NCI-H146 (cell line): ENCODE data around the gene BAIAP2L2.
"Not testable (repeated sequence)": the region's sequence is repeated elsewhere in the genome, so short reads cannot be mapped to it uniquely, and the experiment has no call there.

Experiments used
- DNase-seq: peaks from one replicate; lab custom pipeline; 2025; lab: John Stamatoyannopoulos, UW

The BAIAP2L2 gene

DNA sequence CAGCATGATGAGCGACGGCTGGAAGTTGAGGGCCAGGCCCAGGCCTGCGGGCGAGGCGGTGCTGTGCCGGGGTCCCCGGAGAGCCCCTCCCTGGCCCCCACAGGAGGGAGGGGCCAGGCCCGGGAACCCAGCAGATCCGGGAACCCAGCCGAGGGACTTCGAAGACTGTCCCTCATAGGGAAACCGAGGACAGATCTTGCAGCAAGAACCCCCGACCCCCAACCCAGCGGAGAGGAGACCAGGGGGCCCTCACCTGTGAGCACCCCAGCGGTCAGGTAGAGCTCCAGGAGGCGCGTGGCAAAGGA lies 28.9 kb downstream of the BAIAP2L2 start:
- DNase-seq = no peak

DNA sequence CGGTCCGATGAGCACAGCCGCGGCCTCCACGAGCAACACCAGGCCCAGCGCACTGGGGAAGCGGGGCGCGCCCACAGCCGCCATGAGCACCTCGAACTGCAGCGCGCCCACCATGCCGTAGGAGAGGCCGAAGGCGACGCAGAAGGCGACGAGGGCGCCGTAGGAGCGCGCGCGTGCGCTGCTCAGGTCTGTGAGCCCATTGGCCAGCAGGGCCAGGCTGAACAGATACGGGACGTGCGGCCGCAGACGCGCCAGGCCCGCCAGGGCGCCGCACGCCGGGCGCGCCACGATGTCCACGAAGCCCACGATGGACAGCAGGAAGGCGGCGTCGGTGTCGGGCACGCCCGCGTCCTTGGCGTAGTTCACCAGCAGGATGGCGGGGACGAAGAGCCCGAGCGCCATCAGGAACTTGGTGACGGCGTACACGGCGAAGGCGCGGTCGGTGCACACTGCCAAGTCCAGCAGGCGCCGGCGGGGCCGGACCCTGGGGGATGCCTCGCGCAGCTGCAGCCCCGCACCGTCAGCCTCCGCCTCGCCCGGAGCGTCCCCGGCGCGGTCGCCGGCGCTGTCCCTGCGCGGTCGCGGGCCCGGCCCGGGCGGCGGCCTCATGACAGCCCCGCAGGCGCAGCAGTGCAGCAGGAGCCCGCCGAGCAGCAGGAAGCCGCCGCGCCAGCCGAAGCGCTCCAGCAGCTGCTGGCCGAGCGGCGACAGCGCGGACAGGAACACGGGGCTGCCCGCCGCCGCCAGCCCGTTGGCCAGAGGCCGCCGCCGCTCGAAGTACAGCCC lies 29.4 kb downstream of the BAIAP2L2 start:
- DNase-seq = peak; percentile 48

DNA sequence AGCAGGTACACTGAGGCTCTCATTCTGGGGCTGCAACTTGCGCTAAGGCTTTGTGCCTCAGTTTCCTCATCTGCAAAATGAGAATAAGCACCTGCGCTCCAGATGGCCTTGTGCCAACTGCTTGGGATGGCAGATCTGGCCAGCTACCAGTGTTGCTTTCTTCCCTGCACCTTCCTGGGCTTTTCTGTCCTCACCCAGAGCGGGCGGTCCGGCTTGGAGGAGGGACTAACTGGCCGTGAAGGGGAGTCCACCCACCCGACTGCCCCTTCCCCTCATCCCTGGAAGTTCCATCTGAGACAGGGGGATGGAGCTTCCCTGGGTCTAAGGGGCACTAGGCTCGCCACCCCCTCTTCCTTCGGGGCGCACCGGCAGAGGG lies 30.0 kb downstream of the BAIAP2L2 start:
- DNase-seq = no peak

DNA sequence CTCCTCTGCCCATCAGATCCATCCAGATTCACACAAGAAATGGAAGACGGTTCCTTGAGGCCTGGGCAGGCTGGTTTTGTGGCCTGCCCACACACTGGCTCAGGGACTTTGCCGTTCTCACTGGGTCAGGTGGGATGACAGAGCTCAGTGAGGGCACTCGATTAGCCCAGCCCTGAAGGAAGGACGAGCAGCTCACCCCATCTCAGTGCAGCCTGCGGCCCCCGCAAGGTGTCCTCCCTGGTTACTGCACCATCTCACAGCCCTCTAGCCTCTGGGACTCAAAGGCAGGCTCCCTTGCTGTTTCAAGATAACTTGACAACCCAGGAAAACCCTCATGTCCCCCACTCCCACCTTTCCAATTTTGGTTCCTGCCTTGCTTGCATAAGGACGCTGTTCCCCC lies 30.7 kb downstream of the BAIAP2L2 start:
- DNase-seq = no peak

DNA sequence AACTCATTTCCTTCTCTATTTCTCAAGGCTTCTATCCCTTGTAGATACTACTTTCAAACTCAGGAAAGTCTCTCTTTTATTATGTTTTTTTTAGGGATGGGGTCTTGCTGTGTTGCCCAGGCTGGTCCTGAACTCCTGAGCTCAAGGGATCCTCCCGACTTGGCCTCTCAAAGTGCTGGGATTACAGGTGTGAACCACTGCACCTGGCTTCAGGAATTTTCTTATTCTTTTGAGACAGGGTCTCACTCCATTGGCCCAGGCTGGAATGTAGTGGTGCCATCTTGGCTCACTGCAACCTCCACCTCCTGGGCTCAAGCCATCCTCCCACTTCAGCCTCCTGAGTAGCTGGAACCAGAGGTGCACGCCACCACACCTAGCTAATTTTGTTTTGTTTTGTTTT lies 31.3 kb downstream of the BAIAP2L2 start:
- not testable (repeated sequence) for DNase-seq

DNA sequence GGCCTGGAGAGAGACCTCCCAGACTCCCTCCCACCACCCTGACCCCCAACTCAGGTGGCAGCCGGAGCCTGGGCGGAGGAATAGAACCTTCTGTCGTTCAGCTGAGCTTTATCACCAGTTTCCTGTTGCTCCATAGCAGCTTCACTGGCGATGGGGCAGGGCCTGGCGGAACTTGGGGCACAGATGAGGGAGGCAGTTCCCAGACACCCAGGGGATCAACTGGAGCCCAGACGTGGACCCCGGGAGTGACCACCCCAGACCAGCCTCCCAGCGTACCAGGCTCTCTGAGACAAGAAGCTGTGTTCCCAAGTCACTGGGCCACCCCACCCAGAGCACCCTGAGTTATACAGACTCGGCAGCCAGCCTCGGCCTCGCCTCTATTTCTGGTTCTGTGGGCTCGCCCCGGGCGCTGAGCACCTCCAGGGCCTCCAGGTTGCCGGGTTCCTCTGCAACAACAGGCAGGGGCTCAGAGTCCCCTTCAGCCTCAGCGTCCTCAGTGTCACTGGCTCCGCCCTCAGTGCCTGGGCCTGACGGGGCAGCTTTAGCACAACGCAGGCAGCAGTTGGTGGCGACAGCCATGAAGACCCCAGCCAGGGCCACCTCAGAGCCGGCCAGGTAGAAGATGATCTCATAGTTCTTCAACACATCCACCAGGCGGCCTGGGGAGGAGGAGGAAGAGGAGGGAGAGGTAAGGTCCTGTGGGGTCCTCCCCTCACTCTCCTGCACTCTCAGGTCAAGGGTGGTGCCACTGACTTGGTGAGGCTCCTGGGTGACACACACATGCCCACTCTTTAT lies 32.2 kb downstream of the BAIAP2L2 start:
- DNase-seq = no peak

DNA sequence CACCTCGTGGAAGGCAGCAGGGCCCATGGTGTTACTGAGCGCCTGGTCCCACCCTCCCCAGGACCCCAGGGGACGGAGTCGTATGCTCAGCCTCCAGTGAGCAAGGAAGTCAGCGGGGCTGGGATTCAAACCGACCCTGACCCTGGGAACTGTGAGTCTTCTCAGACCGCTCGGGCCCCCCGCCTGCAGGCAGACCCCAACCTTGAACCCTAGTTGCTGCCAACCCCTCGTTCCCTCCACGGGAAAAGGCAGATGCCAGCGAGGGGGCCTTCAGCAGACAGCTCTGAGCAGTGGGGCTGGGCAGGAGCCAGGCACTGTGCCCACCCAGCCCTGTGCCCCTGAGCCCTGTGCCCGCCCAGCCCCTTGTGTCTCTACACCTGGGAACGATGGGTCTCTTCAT lies 32.9 kb downstream of the BAIAP2L2 start:
- no peak for DNase-seq

DNA sequence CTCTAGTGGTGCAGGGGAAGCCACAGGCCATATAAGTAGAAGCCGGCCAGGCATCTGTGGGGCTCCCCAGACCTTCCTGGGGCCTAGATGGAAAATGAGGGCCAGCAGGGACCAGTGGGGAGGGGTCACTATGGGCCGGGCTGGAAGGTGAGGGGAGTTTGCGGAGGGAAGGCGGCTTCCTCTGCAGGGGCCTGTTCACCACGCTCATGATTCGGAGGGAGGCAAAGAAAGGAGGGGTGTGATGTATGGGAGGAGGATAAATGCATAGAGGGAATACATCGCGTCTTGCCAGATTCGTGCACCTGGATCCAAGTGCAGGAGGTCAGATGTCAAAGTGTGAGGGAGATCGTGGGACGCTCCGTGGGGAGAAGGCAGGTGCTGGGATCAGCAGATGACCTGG lies 33.4 kb downstream of the BAIAP2L2 start:
- no peak for DNase-seq

DNA sequence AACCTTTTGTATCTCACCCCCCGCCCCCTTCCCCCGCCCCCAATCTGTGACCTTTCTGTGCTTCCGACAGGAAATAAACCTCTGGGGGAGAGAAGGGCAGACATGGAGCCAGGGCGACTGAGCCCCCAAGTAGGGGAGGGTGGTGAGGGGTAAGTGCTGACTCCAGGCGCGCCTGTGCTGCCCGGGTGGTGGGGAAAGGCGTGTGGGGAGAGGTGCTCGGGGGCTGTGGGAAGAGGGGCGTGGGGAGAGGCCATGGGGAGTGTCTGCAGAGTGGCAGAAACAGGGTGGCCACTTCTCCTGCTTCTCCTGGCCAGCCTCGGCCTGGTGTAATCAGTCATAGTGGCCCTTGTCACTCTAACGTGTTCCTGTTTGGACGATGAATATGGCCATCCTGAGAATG lies 34.5 kb downstream of the BAIAP2L2 start:
- DNase-seq = no peak

GRCh38 chr22:38075105-38075825 lies 35.2 kb downstream of the BAIAP2L2 start:
- no peak for DNase-seq

- DNase-seq = no peak
Observed at GRCh38 chr22:38074181-38075104, 36.0 kb downstream of the BAIAP2L2 start.

- no peak for DNase-seq
Observed at GRCh38 chr22:38073150-38074130, 37.0 kb downstream of the BAIAP2L2 start.

- DNase-seq = no peak
Observed at GRCh38 chr22:38072322-38073149, 37.9 kb downstream of the BAIAP2L2 start.

DNA sequence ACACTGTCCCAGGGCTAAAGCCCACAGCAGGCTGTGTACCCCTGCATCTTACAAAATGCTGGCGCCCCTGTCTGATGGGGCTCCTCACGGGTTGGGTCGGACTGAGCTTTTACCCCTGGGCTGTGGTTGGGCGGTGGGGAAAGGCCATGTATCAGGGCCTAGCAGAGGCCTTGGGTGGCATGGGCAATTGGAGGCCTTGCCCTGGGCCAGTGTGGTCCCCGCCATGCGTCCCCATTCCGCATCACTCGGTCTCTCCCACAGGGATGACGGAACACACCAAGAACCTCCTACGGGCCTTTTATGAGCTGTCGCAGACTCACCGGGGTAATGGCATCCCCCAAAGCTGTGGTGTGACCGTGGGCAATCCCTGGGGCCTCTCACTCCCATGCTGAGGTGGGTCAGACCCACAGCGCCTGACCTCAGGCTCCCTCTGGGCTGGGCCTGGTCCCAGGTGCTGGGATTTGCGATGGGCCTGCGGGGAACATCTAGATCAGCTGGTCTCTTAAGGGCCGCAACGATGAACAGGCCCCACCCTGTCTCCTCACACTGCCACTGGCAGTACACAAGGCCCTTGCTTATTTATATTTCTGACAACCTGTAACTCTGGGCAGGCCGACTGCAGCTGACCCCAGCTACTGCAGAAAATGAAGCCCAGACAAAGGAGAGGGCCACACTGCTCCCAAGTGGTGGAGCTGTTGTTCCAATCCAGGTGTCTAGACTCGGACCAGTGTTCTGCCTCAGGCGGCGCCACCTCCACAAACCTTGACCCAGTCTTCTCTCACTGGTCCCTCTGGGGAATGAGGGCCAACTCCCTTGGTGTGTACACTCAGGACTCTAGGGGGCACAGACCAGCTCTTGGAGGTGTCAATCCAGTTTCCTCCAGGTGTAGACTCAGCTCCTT lies 38.8 kb downstream of the BAIAP2L2 start:
- DNase-seq = no peak

GRCh38 chr22:38070250-38070921 lies 40.1 kb downstream of the BAIAP2L2 start:
- no peak for DNase-seq

DNA sequence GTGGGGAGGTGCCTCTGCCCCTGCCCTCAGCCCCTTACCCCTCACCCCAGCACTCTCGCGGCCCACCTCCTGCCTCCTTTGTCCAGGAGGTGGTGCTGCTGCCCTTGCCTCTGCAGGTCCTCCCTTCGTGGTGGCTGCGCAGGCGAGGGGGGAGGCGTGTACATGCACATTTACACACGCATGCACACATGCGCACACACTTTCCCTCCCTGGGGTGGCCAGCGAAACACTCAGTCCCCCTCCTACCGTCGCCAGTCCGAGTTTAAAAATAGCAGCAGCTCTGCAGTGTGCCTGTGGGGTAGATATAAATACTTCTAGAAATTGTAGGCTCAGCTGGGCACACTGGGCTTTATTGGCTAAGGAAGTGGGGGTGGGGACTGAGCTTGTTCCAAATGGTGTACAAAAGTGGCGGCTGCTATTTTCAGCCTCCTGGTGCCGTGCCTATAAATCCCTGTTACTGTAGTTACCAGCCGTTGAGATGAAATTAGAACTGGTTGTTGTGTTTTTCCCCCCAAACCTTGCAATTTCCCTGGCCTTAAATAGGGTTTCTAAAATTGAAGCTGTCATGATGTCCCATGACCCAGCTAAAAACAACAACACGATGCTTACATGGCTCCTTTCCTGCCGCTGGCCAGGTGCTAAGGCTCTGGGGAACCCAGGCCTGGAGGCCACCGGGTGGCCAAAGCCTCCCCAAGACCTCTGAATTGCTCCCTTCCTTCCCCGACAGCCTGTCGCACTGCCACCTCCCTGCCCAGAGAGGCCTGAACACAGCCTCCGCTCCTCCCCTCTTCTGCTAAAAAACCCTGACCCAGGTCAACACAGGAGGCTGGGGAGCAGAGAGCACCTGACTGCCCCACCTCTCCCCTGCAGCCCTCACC lies 40.9 kb downstream of the BAIAP2L2 start:
- no peak for DNase-seq
